HCT116 (cell line): ENCODE results near the gene DCAF15.

Source experiments
- ATF3 ChIP-seq: IDR thresholded peaks from 2 replicates; pipeline ENCODE4 v1.6.1; 2012
- CTCF ChIP-seq, 3 experiments: fragments of 200-600 bp in 1 of 3; sonication (generic) in 1 of 3; IDR thresholded peaks in 2 of 3; conservative IDR thresholded peaks in 1 of 3; 2 replicates each; pipeline ENCODE4 v1.5.1; 2012 to 2017; ENCODE audit warnings: low read depth in 2 of 3, low read length in 2 of 3, antibody characterized with exemption in 1 of 3, borderline replicate concordance in 1 of 3, control low read depth in 1 of 3, mild to moderate bottlenecking in 1 of 3, mixed read lengths in 1 of 3, mixed run types in 1 of 3, moderate library complexity in 1 of 3; ENCODE audit not compliant: insufficient read depth in 1 of 3
- EZH2 ChIP-seq: fragments of 200-600 bp; sonication (generic); IDR thresholded peaks from 2 replicates; pipeline ENCODE4 v1.6.1; 2017; ENCODE audit warnings: antibody characterized with exemption, mixed run types
- EZH2phosphoT487 ChIP-seq: fragments of 200-600 bp; IDR thresholded peaks from 2 replicates; pipeline ENCODE4 v1.6.1; 2018; ENCODE audit warnings: antibody characterized with exemption, borderline replicate concordance
- MAX ChIP-seq: IDR thresholded peaks from 2 replicates; pipeline ENCODE4 v1.6.1; 2012
- POLR2A ChIP-seq: IDR thresholded peaks from 2 replicates; pipeline ENCODE4 v1.7.0; 2011; ENCODE audit warnings: borderline replicate concordance; ENCODE audit not compliant: insufficient read depth, insufficient read length; ENCODE audit errors: extremely low read depth
- POLR2AphosphoS5 ChIP-seq: IDR thresholded peaks from 2 replicates; pipeline ENCODE4 v1.6.1; 2011; ENCODE audit warnings: mild to moderate bottlenecking, low read depth, low read length, moderate library complexity
- REST ChIP-seq: IDR thresholded peaks from 2 replicates; pipeline ENCODE4 v1.6.1; 2012; ENCODE audit warnings: low read depth
- SIN3A ChIP-seq: IDR thresholded peaks from 2 replicates; pipeline ENCODE4 v1.6.1; 2012; ENCODE audit warnings: low read depth
- SRF ChIP-seq: IDR thresholded peaks from 2 replicates; pipeline ENCODE4 v1.6.1; 2012; ENCODE audit warnings: low read depth
- TCF7L2 ChIP-seq: IDR thresholded peaks from 2 replicates; pipeline ENCODE4 v1.7.0; 2011; ENCODE audit warnings: borderline replicate concordance, inconsistent platforms; ENCODE audit not compliant: insufficient read depth, insufficient read length; ENCODE audit errors: extremely low read depth
- ZFX ChIP-seq: fragments of 450-650 bp; IDR thresholded peaks from 2 replicates; pipeline ENCODE4 v1.6.1; 2017
- ZNF274 ChIP-seq: fragments of 200-500 bp; sonication (Bioruptor generic); IDR thresholded peaks from 2 replicates; pipeline ENCODE4 v1.6.1; 2014; ENCODE audit warnings: mild to moderate bottlenecking, low read depth, low read length, inconsistent platforms

GRCh38 chr19:13935765-13936510 lies 16.4 kb upstream of the DCAF15 start:
- no peak for TF ChIP-seq CTCF (IDR thresholded peaks at IDR 0.05 in 2 of 3, conservative IDR thresholded peaks at IDR 0.05 in 1 of 3; ENCODE audit: borderline replicate concordance in 1 of 3, insufficient read depth in 1 of 3, low read depth in 2 of 3, low read length in 2 of 3)
- TF ChIP-seq ZNF274: no peak
- no peak for TF ChIP-seq POLR2A
- no peak for TF ChIP-seq ZFX
- TF ChIP-seq REST: no peak
- TF ChIP-seq EZH2phosphoT487: no peak
- TF ChIP-seq POLR2AphosphoS5: no peak
- no peak for TF ChIP-seq TCF7L2
- TF ChIP-seq SRF: no peak
- TF ChIP-seq MAX: no peak
- TF ChIP-seq ATF3: no peak
- TF ChIP-seq EZH2: no peak
- no peak for TF ChIP-seq SIN3A
